ENCODE measurements around the gene ADAMTS2.

The ADAMTS2 gene

DNA sequence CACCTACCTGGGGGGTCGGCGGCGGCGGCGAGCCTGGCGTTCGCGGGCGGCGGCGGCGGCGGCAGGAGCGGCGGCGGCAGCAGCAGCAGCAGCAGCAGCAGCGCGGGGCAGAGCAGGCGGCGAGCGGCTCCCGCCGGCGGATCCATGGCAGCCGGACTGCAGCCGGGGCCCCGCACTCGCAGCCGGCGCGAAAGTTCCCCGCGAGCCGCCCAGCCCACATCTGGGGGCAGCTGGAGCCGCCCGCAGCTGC is 153 bp downstream of the ADAMTS2 start:
- TF ChIP-seq CTCF (IDR thresholded peaks at IDR 0.05), result no peak

GRCh38 chr5:179344431-179345182 is 654 bp downstream of the ADAMTS2 start:
- TF ChIP-seq CTCF (IDR thresholded peaks at IDR 0.05), result no peak

- peak; percentile 21; the same call in 1 of the 2 replicates for TF ChIP-seq CTCF (IDR thresholded peaks at IDR 0.05)
These were observed 1.4 kb downstream of the ADAMTS2 start for GRCh38 chr5:179343719-179344430.

DNA sequence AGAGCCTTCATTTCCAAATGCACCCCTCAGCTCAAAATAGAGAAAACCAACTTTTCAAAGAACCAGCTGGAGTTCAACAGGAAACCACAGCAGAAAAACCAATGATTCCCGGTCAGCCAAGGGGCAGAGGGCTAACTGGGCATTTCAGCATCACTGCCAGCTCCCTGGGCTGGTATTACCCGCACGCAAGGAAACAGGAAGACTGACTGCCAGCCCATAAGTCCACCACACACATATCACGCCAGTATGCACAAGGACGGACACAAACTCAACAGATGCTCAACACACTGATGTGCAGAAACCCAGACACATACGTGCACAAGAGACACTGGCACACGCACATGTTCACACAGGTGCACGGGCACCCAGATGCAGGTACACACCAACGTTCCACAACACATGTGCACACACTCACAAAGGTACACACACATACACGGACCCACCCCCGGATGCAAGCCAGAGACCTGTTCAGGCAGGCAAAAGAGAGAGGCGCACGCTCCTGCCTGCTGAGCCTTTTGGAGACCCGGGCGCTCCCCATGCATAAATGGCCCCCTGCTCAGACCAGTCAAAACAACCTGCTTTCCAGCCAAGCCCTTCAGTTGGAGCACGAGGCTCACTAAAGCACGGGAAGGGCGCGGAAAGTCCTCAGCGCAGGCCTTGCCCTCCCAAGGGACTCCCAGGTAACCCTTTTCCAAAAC is 2.1 kb downstream of the ADAMTS2 start:
- TF ChIP-seq CTCF (IDR thresholded peaks at IDR 0.05), result no peak

GRCh38 chr5:179342577-179342976 is 2.7 kb downstream of the ADAMTS2 start:
- no peak for TF ChIP-seq CTCF (IDR thresholded peaks at IDR 0.05)

DNA sequence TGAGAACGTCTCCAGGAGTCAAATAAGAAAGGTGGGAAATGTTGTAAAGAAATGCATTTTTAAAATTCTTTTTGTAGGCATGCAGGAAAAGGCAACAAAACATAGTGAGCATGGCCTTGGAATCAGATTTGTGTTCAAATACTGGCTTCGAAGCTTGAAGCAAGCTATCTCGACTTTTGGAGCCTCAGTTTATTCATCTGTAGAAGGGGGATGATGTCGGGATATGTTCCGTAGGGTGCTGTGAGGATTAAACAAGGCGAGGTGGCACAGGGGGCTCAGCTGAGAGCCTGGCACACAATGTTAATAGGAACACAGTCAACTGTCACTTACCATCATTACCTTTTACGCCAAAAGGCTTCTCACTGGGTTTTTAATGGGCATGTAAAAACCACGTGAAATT is 4.8 kb downstream of the ADAMTS2 start:
- no peak for TF ChIP-seq CTCF (IDR thresholded peaks at IDR 0.05)

GRCh38 chr5:179339996-179340395 is 5.3 kb downstream of the ADAMTS2 start:
- no peak for TF ChIP-seq CTCF (IDR thresholded peaks at IDR 0.05)

Data from LNCAP (cell line).